GM18873 (cell line): ENCODE data around the gene ADAP1.
"Not testable (repeated sequence)": the region's sequence is repeated elsewhere in the genome, so short reads cannot be mapped to it uniquely, and the experiment has no call there.

ENCODE experiments used
- ATAC-seq: cut with Tn5 transposase; IDR thresholded peaks from one replicate; pipeline ENCODE4 v1.9.1; 2021; ENCODE audit warnings: mild to moderate bottlenecking, moderate library complexity, moderate number of reproducible peaks; ENCODE audit not compliant: unreplicated experiment, low FRiP score

Gene ADAP1

DNA sequence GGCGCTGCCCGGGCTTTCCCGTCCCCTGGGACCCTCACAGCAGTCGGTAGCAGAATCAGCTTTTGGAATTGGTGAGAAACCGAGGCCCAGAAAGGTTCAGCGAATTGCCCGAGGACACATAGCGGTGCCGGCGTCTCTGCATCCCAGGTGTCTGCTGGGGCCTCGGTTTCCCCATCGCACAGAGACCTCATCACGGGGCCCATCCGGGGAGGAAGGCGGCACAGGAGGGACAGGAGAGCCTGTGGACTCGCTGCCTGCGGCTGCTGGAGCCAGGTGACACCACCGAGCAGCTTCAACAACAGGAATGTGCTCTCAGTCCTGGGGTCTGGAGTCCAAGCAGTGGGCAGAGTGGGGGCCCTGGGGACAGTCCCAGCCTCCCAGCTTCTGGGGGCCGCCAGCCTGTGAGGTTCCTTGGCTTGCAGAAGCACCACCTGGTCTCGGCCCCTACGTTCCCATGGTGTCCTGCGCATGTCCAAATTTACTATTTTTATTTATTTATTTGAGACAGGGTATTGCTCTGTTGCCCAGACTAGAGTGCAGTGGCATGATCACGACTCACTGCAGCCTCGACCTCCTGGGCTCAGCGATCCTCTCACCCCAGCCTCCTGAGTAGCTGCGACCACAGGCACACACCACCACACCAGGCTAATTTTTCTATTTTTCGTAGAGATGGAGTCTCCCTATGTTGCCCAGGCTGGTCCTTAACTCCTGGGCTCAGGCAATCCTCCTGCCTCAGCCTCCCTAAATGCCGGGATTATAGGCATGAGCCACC is 21.4 kb upstream of the ADAP1 start:
- no peak for ATAC-seq

- peak; percentile 51 for ATAC-seq
Measured at GRCh38 chr7:974820-975681, 20.6 kb upstream of the ADAP1 start, which contains the start of gene COX19. TSS of gene COX19 (minus strand) at chr7:975549. CDS start at chr7:975509, 40 bp downstream.

- ATAC-seq, result no peak
Measured at GRCh38 chr7:974172-974571, 19.7 kb upstream of the ADAP1 start.

GRCh38 chr7:973312-973711 is 18.8 kb upstream of the ADAP1 start:
- no peak for ATAC-seq

DNA sequence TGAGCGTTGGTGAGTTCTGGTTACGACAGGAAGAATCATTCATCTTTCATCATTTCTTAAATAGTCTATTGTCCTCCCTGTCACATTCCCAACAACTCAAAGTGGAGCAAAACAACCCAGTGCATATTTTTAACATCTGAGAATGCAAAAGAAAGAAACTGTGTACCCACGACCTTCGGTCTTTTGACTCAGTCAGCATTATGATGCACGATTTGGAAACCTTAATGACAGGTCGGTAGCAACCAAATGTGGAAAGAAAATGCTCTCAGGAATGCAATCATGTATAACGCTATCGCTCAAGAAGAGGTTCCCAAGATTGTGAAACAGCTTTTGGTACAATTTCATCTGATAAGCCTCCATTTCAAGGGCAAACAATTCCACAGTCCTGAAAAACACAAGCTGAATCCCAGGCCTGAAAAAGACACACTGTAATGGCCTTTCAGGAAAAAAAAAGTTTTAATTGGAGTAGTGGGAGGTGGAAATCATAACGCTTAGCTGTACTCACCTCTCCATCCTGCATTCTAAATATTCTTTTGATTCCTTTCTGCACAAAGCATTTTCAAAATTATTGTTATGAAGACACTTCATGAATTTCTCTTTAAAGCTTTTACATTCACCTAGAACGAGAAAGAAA is 18.3 kb upstream of the ADAP1 start:
- ATAC-seq, result no peak

- ATAC-seq, result no peak
Measured at GRCh38 chr7:972110-972509, 17.6 kb upstream of the ADAP1 start.

DNA sequence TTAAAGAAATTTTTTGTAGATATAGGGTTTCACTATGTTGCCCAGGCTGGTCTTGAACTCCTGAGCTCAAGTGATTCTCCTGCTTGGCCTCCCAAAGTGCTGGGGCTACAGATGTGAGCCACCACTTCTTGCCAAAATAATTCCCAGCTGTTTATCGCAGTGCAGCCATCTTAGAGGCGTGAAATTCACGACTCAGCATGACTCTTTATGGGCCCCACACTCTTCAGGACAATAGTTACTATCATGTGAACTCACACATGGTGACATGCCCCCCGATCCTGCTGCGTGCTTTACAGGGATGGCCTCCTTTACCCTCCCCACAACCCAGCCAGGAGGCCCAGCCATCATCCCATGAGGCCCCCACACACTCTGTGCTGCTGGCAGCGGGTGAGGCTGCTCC is 16.3 kb upstream of the ADAP1 start:
- no peak for ATAC-seq

DNA sequence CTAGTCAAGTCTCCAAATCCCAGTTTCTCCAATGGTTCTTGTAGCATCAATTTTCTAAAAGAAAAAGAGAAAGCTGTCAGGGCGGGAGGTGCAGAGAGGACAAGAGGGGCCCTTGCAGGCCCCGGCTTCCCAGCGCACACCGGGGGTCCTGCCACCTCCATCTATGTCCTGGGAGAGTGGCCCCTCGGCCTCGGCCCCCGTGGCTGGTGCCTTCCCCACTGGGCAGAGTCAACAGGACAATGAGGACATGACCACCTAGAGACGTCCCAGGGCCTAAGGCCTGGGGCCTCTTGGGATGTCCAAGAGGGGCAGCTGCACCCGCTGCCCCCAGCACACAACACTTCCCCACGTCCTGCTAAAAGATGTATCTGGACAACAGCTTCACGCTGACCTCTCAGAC is 14.9 kb upstream of the ADAP1 start:
- no peak for ATAC-seq

DNA sequence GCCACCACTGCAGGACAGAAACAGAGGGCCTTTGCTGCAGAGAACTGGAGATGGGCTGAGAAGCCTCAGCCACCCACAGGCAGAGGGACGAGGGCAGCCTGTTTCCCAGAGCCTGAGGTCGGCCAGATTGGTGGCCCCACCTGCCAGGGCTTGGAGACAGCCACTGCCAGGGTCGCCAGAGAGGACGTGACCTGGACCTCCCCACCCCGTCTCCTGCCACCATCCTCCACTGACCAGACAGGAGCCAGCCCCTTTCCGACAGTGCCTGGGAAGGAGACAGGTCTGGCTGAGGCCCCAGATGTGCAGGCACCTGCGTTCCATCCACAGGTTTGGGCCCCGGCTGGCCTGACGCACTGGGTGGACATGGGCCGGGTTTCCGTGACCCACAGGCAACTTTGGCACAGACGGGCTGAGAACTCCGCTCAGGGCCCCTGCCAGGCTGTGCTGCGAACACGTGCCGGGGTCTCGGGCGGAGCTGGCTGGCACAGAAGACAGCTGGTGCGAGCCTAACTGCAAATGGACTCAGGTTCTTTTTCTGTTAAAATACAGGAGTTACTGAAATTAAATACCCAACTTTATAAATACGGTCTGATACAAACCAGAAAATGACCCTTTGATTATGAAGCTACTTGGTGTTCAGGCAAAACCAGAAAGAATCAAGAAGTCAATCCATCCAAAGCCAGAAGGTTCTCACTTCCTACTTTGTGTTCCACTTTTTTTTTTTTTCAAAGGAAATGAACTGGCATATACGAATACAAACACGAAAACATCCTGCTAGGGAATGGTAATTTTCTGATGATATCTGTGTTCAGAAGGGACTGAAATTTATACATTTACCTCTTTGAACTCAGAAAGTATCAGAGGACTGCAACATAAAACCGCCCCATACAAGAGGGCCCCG is 14.0 kb upstream of the ADAP1 start:
- ATAC-seq, result no peak

- ATAC-seq, result no peak
Measured at GRCh38 chr7:967361-968082, 13.0 kb upstream of the ADAP1 start.

DNA sequence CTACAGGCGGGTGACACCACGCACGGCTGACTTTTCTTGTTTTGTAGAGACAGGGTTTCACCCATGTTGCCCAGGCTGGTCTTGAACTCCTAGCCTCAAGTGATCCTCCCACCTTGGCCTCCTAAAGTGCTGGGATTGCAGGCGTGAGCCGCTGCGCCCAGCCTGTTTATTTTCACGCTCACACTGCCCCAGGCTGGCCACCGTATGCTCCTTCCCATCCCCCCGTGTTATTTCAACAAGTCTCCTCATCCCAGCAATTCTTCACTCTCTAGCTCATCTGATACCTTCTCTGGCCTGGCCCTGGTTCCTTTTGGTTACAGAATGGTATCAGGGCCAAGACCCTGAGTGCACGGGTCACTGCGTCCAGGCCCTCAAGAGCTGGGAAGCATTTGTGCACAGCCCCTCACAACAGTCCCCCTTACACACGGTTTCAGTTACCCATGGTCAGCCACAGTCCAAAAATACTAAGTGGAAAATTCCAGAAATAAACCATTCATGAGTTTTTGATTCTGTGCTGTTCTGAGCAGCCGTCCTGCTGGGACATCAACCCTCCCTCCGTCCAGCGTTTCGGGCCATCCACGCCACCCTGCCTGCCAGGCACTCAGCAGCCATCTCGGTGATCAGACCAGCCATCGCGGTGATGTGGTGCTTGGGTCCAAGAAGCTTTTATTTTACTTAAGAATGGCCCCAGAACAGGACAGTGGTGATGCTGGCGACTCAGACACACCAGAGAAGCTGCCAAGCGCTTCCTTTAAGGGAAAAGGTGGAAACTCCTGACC is 12.0 kb upstream of the ADAP1 start:
- no peak for ATAC-seq

- ATAC-seq, result no peak
Measured at GRCh38 chr7:964401-965231, 10.1 kb upstream of the ADAP1 start.

DNA sequence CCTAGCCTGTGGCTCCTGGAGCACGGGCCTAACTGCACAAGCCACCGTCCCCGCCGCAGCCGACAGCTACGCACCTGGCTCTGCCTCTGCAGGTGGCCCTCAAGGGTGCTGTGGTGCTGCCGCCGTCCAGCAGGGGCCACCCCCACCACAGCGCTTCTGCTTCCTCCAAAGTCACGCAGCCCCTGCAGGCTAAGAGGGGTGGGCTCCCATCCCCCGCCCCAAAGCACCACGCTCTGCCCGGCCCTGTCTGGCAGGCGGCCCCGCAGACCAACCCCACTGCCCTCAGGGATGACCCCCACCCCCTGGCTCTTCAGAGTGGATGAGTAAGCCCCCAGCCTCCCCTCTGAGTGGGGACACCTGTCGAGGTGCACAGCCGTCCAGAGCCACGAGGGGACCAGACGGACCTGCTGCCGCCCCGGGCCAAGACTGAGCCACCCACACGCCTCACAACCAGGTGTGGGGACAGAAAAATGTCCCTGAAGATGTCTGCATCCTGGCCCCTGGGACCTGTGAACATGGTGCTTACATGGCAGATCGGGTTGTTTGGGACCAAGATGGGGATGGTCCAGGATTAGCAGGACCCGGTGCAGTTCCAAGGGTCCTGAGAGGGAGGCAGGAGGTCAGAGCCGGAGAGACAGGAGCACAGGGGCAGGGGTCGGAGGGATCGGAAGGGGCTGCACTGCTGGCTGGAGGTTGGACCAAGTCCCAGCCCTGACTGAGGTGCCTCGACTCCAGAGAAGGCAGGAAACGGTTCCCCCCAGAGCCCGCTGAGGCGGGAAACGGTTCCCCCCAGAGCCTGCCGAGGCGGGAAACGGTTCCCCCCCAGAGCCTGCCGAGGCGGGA is 9.0 kb upstream of the ADAP1 start:
- no peak for ATAC-seq

- no peak for ATAC-seq
Measured at GRCh38 chr7:962401-963081, 8.1 kb upstream of the ADAP1 start.

DNA sequence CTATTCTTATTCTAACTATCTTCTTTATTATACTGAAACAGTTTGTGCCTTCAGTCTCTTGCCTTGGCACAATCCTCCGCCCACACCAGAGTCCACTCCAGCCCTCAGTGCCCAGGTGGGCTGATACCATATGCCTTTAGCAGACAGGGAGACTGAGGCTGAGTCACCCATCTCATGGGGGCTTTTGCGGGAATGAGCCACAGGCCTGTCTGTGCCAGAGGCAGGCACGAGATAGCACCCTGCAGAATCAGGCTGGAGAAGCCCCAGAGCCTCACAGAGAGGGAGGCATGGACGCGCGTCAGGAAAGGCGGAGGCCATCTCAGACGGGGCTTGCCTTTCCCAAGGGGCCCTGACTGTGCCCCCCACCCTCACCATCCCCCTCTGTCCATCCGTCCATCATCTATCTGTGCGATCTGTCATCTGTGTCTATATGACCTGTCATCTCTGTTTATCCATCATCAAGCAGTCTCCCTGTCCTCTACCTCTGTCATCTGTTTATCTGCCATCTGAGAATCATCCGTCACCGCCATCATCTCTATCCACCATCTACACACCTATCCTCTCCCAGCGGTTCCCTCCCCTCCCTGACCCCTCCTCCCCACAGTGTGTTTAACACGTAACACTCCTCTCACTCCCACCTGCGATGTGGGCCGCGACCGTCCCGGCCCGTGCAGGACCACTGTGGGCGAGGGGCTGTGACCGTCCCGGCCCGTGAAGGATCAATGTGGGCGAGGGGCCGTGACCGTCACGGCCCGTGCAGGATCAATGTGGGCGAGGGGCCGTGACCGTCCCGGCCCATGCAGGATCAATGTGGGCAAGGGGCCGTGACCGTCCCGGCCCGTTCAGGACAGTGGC is 7.3 kb upstream of the ADAP1 start:
- no peak for ATAC-seq

DNA sequence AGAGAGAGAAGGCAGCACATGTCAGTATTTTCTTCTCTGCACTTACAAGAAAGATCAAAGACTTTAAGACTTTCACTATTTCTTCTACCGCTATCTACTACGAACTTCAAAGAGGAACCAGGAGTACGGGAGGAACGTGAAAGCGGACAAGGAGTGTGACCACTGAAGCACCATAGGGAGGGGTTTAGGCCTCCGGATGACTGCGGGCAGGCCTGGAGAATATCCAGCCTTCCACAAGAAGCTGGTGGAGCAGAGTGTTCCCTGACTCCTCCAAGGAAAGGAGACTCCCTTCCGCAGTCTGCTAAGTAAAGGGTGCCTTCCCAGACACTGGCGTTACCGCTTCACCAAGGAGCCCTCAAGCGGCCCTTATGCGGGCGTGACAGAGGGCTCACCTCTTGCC is 6.5 kb upstream of the ADAP1 start:
- not testable (repeated sequence) for ATAC-seq
